Transverse colon (tissue), 3 donors: ENCODE measurements around the gene XYLT1.

Experiments
- EP300 ChIP-seq: sonication (generic); formaldehyde crosslinking; IDR thresholded peaks from one replicate; pipeline ENCODE4 v1.6.1; 2017; ENCODE audit warnings: antibody characterized with exemption, low read depth
- POLR2A ChIP-seq: fragments of 450-650 bp; IDR thresholded peaks from one replicate; pipeline ENCODE4 v1.6.1; 2016; ENCODE audit warnings: antibody characterized with exemption, mild to moderate bottlenecking, moderate library complexity
- TF ChIP-seq, protein P1 (sequence below), 5 experiments: fragments of 200-600 bp in 3 of 5; fragments of 450-650 bp in 2 of 5; sonication (generic) in 3 of 5; IDR thresholded peaks; 1 replicate in 2 of 5; 2 replicates in 3 of 5; pipeline ENCODE4 v1.5.1; 2016 to 2017; ENCODE audit warnings: antibody characterized with exemption in 5 of 5, inconsistent platforms in 3 of 5, mild to moderate bottlenecking in 2 of 5, moderate library complexity in 1 of 5

GRCh38 chr16:17098685-17099084, 372.1 kb downstream of the XYLT1 start:
- TF ChIP-seq, protein P1, sequence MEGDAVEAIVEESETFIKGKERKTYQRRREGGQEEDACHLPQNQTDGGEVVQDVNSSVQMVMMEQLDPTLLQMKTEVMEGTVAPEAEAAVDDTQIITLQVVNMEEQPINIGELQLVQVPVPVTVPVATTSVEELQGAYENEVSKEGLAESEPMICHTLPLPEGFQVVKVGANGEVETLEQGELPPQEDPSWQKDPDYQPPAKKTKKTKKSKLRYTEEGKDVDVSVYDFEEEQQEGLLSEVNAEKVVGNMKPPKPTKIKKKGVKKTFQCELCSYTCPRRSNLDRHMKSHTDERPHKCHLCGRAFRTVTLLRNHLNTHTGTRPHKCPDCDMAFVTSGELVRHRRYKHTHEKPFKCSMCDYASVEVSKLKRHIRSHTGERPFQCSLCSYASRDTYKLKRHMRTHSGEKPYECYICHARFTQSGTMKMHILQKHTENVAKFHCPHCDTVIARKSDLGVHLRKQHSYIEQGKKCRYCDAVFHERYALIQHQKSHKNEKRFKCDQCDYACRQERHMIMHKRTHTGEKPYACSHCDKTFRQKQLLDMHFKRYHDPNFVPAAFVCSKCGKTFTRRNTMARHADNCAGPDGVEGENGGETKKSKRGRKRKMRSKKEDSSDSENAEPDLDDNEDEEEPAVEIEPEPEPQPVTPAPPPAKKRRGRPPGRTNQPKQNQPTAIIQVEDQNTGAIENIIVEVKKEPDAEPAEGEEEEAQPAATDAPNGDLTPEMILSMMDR (IDR thresholded peaks at IDR 0.05) = no peak
- TF ChIP-seq POLR2A (no peak), EP300 (no peak)
